ENCODE measurements around the gene PSORS1C1.
"Not testable (repeated sequence)": the region's sequence is repeated elsewhere in the genome, so short reads cannot be mapped to it uniquely, and the experiment has no call there.

The PSORS1C1 gene

GRCh38 chr6:31161216-31162126 is 46.9 kb downstream of the PSORS1C1 start:
- no peak for DNase-seq

- DNase-seq: no peak
These were observed 48.0 kb downstream of the PSORS1C1 start for GRCh38 chr6:31162463-31163165.

GRCh38 chr6:31163922-31164321 is 49.3 kb downstream of the PSORS1C1 start:
- no peak for DNase-seq

GRCh38 chr6:31164475-31165063 is 50.0 kb downstream of the PSORS1C1 start:
- not testable (repeated sequence) for DNase-seq

- DNase-seq: not testable (repeated sequence)
These were observed 50.6 kb downstream of the PSORS1C1 start for GRCh38 chr6:31165064-31165832.

- no peak for DNase-seq
These were observed 51.4 kb downstream of the PSORS1C1 start for GRCh38 chr6:31165986-31166385.

- DNase-seq: no peak
These were observed 54.0 kb downstream of the PSORS1C1 start for GRCh38 chr6:31168606-31169005.

GRCh38 chr6:31169123-31169857 is 54.7 kb downstream of the PSORS1C1 start:
- no peak for DNase-seq

- not testable (repeated sequence) for DNase-seq
These were observed 55.4 kb downstream of the PSORS1C1 start for GRCh38 chr6:31169858-31170599.

GRCh38 chr6:31170600-31170881 is 55.9 kb downstream of the PSORS1C1 start, which contains the start of gene POU5F1:
Gene POU5F1, minus strand, starts transcription at chr6:31170682. Its CDS starts 62 bp downstream, at chr6:31170620.
- no peak for DNase-seq

- no peak for DNase-seq
These were observed 56.5 kb downstream of the PSORS1C1 start for GRCh38 chr6:31170987-31171671.

GRCh38 chr6:31171931-31172905 is 57.6 kb downstream of the PSORS1C1 start:
- DNase-seq: no peak

- no peak for DNase-seq
These were observed 58.4 kb downstream of the PSORS1C1 start for GRCh38 chr6:31172973-31173384.

GRCh38 chr6:31173406-31173805 is 58.8 kb downstream of the PSORS1C1 start:
- DNase-seq: no peak

GRCh38 chr6:31174378-31174777 is 59.8 kb downstream of the PSORS1C1 start:
- no peak for DNase-seq

GRCh38 chr6:31175971-31176370 is 61.4 kb downstream of the PSORS1C1 start:
- peak; percentile 39 for DNase-seq

- no peak for DNase-seq
These were observed 63.8 kb downstream of the PSORS1C1 start for GRCh38 chr6:31178143-31179041.

GRCh38 chr6:31179042-31179386 is 64.4 kb downstream of the PSORS1C1 start:
- DNase-seq: no peak

- DNase-seq: no peak
These were observed 65.3 kb downstream of the PSORS1C1 start for GRCh38 chr6:31179896-31180295.
